GM19035 (cell line): ENCODE data around the gene TRAF1.

Experiments
- ATAC-seq: cut with Tn5 transposase; IDR thresholded peaks from one replicate; pipeline ENCODE4 v1.9.1; 2021; ENCODE audit not compliant: unreplicated experiment

TRAF1 gene

GRCh38 chr9:120890320-120891244 is 36.0 kb downstream of the TRAF1 start:
- ATAC-seq = no peak

- ATAC-seq = no peak
These were observed 36.9 kb downstream of the TRAF1 start for GRCh38 chr9:120889606-120890271.

- ATAC-seq = no peak
These were observed 38.0 kb downstream of the TRAF1 start for GRCh38 chr9:120888626-120889025.

- ATAC-seq = no peak
These were observed 40.1 kb downstream of the TRAF1 start for GRCh38 chr9:120886490-120886967.

GRCh38 chr9:120885958-120886357 is 40.6 kb downstream of the TRAF1 start:
- no peak for ATAC-seq

GRCh38 chr9:120885457-120885856 is 41.1 kb downstream of the TRAF1 start:
- ATAC-seq = no peak

- no peak for ATAC-seq
These were observed 43.0 kb downstream of the TRAF1 start for GRCh38 chr9:120883608-120883996.

- ATAC-seq = no peak
These were observed 43.5 kb downstream of the TRAF1 start for GRCh38 chr9:120882935-120883607.

- no peak for ATAC-seq
These were observed 47.1 kb downstream of the TRAF1 start for GRCh38 chr9:120879446-120879845.

- ATAC-seq = no peak
These were observed 48.1 kb downstream of the TRAF1 start for GRCh38 chr9:120878188-120879130.

- ATAC-seq = peak; percentile 47
These were observed 49.1 kb downstream of the TRAF1 start for GRCh38 chr9:120877276-120878034.

- ATAC-seq = peak; percentile 11
These were observed 49.8 kb downstream of the TRAF1 start, which contains the start of gene PHF19 for GRCh38 chr9:120876842-120877240. Gene PHF19, minus strand, starts transcription at chr9:120877188. Its CDS starts 2,447 bp downstream, at chr9:120874741.

GRCh38 chr9:120875954-120876841 is 50.4 kb downstream of the TRAF1 start:
- ATAC-seq = peak; percentile 72

GRCh38 chr9:120875643-120875953 is 51.0 kb downstream of the TRAF1 start:
- no peak for ATAC-seq

- ATAC-seq = no peak
These were observed 51.4 kb downstream of the TRAF1 start for GRCh38 chr9:120875195-120875565.

GRCh38 chr9:120874226-120875194 is 52.1 kb downstream of the TRAF1 start:
- no peak for ATAC-seq

- ATAC-seq = no peak
These were observed 53.1 kb downstream of the TRAF1 start for GRCh38 chr9:120873512-120873911.
